ENCODE data around the gene SPINK14.

The SPINK14 gene

DNA sequence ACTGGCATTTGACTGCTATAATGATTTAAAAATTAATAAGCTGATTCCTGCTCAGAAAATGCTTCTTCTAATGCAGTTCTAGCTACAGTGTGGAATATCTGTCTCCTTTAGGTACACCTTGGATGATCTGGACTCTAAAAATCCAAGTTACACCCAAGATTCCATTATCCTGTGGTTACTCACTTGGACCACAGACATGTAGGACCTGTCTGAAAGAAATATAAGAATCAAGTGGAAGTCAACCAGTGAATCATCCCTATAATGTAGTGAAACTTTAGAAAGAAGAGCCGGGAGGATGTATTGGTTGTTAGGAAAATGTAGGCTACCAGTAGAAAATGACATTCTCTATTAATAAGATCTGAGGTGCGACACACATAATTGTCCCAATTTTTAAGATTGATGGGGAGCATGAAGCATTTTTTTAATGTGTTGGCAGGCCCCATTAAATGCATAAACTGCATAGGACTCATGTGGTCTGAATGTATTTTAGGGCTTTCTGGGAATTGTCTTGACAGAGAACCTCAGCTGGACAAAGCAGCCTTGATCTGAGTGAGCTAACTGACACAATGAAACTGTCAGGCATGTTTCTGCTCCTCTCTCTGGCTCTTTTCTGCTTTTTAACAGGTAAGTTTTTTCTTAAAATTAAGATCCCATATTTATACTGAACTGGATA is 34.3 kb downstream of the SPINK14 start, which contains the start of gene SPINK6:
SPINK6 (plus strand) TSS at position 512 of the 673 bp plus-strand sequence; CDS start at position 567, 55 bp downstream.
- no peak for DNase-seq

GRCh38 chr5:148205044-148205806 is 36.9 kb downstream of the SPINK14 start:
- DNase-seq = no peak

DNA sequence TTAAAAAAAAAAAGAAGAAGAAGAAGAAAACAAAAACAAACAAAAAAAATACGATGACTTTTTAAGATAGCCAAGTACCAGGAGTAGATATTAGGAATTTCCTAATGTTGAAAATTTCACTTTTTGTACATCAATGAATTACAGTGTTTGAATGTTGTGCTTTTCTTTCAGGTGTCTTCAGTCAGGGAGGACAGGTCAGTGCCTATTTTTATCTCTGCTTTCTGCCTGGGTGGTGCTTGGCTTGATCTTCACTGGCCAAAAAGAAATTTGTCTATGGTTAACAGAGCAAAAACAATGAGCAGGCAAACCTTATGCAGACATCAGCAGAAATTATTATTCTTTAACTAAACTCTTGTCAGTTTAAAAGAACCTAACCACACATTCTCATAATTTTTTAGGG is 37.5 kb downstream of the SPINK14 start:
- no peak for DNase-seq

DNA sequence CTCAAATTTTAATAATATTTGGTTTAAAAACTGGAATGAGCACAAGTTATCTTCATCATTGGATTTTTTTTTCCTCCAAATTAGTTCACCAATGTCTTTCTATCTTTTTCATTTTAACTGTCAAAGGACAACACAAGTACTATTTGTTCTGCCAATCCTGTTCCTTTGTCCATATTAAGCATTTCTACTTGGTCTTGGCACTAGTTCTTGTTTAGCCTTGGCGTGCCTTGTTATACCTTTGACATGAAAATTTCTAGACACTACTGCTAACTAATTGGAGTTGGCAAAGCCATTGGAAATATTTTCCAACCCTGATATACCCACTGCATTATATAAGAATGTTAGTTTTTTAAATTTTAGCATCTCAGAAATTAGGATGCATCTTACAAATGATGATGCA is 38.3 kb downstream of the SPINK14 start:
- no peak for DNase-seq

DNA sequence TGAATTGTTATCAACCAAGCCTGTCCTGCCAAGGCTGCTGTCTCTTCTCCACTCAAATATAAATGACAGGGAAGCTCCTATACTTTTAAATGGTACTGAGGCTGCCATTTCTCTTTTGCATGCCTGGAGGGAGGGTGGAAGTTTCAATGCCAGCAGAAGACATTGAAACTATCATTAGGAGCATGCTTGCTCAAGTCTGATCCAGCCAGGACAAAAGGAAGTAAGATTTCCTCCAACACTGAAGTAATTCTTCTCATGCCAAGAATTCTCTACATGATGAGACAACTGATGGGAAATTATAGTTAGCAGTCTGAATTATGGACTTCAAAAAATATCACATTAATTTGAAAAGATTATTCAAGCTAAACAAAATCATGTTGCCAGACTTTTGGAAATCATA is 39.9 kb downstream of the SPINK14 start:
- no peak for DNase-seq

GRCh38 chr5:148209151-148209770 is 40.9 kb downstream of the SPINK14 start:
- DNase-seq = no peak

DNA sequence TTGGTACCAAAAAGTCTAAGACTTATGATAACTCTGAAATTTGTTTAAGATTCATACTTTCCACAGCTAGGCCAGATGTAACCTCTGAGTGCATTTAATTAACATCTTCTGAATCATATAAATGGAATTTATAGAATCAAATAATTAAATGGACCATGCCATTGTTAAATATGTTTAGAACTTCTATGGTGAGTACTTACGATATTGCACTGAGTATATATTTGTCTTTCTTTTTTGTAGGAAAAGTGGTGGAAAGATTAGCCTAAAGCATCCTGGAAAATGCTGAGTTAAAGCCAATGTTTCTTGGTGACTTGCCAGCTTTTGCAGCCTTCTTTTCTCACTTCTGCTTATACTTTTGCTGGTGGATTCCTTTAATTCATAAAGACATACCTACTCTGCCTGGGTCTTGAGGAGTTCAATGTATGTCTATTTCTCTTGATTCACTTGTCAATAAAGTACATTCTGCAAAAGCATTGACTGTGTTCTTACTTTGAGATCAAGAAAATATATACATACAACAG is 46.4 kb downstream of the SPINK14 start:
- no peak for DNase-seq

GRCh38 chr5:148221508-148221907 is 53.2 kb downstream of the SPINK14 start:
- DNase-seq = no peak

GRCh38 chr5:148224117-148224742 is 55.9 kb downstream of the SPINK14 start:
- no peak for DNase-seq
